SK-N-MC (cell line): Measurements from ENCODE around the gene C11orf21.

ENCODE experiments used
- DNase-seq: peaks from one replicate; pipeline ENCODE4 v3.0.0-alpha.2; 2011; ENCODE audit warnings: low read depth, low spot score
- H3K27ac ChIP-seq: fragments of 200-600 bp; sonication (generic); 2 replicates; pipeline ENCODE4 v1.5.1; 2016; ENCODE audit warnings: mixed run types
- H3K36me3 ChIP-seq: fragments of 200-600 bp; sonication (generic); 2 replicates; pipeline ENCODE4 v1.6.1; 2017; ENCODE audit warnings: antibody characterized with exemption, low read length, mixed read lengths; ENCODE audit not compliant: insufficient read depth
- H3K4me3 ChIP-seq: fragments of 200-600 bp; sonication (generic); 2 replicates; pipeline ENCODE4 v1.5.1; 2016
- H3K9ac ChIP-seq: fragments of 200-600 bp; sonication (generic); 2 replicates; pipeline ENCODE4 v1.8.0; 2017; ENCODE audit warnings: mixed run types, mixed read lengths; ENCODE audit not compliant: insufficient read length
- H3K9me3 ChIP-seq: fragments of 200-600 bp; sonication (generic); 2 replicates; pipeline ENCODE4 v1.6.1; 2017; ENCODE audit warnings: low read depth, mild to moderate bottlenecking, antibody characterized with exemption, low read length, moderate library complexity, mixed read lengths
- EZH2 ChIP-seq: fragments of 200-600 bp; sonication (generic); IDR thresholded peaks from one replicate; pipeline ENCODE4 v1.6.1; 2017; ENCODE audit warnings: antibody characterized with exemption
- FOXP2 ChIP-seq: optimal IDR thresholded peaks from 2 replicates; pipeline ENCODE3; 2011; ENCODE audit warnings: mild to moderate bottlenecking, moderate library complexity; ENCODE audit not compliant: insufficient read depth; ENCODE audit errors: extremely low read length, control extremely low read depth
- POLR2AphosphoS5 ChIP-seq: IDR thresholded peaks from 2 replicates; pipeline ENCODE4 v1.6.1; 2012; ENCODE audit warnings: mild to moderate bottlenecking, low read depth, low read length, borderline replicate concordance

The C11orf21 gene

DNA sequence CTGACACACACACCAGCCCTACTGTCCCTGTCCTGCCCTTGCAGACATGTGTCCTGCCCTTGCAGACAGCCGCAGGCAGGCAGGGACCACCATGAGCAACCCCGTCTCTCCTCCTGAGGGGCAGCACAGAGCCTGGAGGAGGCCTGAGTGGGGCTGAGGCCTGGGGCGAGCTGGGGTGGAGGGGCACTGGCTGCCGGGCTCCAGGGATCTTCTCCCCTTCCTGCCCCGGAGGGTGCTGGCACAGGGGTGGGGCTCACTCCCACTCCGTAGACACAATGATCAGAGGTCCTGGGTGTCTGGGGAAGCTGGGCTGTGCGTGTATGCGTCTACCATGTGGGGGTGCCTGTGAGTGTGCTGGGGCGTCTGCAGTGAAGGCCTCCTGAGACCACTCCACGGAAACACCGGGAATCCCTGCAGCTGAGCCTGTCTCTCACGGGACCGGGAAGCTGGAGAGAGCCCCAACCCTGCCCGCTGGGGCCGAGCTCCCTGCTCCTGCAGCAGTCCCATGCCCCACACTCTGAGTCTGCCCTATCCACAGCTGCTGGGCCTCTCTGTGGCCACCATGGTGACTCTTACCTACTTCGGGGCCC, 683 bp upstream of the C11orf21 start:
- H3K4me3 ChIP-seq: no peak overlapping the region
- DNase-seq: no peak
- no peaks in the 10 kb centered on the region for H3K36me3 ChIP-seq
- TF ChIP-seq FOXP2 (no peak), POLR2AphosphoS5 (no peak), EZH2 (no peak)
- no peak overlapping the region for H3K9ac ChIP-seq
- H3K9me3 ChIP-seq: no peaks in the 10 kb centered on the region
- H3K27ac ChIP-seq: no peak overlapping the region

DNA sequence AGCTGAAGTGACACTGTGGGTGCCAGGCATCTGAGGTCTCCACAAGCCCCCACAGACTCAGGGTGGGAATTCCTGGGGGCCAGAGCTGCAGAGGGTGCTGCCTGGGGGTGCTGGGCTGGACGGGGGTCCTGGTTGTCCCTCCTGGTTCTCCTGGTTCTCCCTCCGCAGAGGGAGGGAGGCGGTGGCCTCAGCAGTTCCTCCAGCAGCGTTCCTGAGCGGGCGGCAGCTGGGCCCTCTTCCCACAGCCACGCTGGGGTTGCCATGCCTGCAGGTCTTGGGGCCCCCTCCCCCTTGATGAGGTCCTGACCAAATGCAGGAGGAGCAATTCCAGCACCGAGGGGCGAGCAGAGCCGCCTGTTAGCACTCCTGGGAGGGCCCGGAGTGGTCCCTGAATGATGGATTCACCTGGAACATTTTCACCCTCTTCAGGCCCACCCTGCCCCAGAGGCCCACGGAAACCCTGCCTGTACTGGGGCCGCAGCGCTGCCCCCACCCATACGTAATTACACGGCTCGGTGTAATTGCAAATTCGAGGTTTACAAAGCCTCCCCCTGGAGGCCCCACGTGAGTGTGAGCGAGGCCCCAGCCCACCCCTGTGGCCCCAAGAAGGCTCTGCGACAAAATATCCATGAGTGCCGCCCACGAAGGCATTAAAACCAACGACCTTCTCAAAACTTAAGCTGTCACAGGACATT, 635 bp downstream of the C11orf21 start:
- Histone ChIP-seq H3K9me3 (no peaks in the 10 kb centered on the region), H3K36me3 (no peaks in the 10 kb centered on the region), H3K27ac (no peak overlapping the region), H3K4me3 (no peak overlapping the region), H3K9ac (no peak overlapping the region)
- TF ChIP-seq POLR2AphosphoS5 (no peak), EZH2 (no peak)
- DNase-seq: no peak

- H3K4me3 ChIP-seq: no peak overlapping the region
- H3K27ac ChIP-seq: no peak overlapping the region
- H3K9me3 ChIP-seq: no peaks in the 10 kb centered on the region
- H3K36me3 ChIP-seq: no peaks in the 10 kb centered on the region
- no peak for DNase-seq
- H3K9ac ChIP-seq: no peak overlapping the region
- TF ChIP-seq EZH2 (no peak), POLR2AphosphoS5 (no peak), FOXP2 (no peak)
Observed at GRCh38 chr11:2300290-2300935, 1.3 kb downstream of the C11orf21 start.

DNA sequence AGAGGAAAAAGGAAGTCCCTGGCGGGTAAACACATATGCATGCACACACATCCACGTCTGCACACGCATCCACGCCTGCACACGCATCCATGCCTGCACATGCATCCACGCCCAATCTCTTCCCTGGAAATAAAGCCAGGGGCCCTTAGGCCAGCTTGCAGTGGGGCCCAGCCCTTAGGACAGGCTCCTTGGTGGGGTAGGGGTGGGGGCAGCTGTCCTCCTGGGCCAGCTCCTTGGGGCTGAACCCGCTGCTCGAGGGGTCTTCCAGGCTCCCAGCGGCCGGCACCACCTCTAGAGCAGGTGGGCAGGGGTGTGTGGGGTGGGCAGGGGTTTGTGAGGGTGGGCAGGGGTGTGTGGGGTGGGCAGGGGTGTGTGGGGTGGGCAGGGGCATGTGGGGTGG, 1.9 kb downstream of the C11orf21 start:
- Histone ChIP-seq H3K4me3 (no peak overlapping the region), H3K27ac (no peak overlapping the region), H3K9me3 (no peaks in the 10 kb centered on the region), H3K9ac (no peak overlapping the region), H3K36me3 (no peaks in the 10 kb centered on the region)
- TF ChIP-seq POLR2AphosphoS5: no peak
- no peak for TF ChIP-seq EZH2
- TF ChIP-seq FOXP2: no peak
- no peak for DNase-seq

DNA sequence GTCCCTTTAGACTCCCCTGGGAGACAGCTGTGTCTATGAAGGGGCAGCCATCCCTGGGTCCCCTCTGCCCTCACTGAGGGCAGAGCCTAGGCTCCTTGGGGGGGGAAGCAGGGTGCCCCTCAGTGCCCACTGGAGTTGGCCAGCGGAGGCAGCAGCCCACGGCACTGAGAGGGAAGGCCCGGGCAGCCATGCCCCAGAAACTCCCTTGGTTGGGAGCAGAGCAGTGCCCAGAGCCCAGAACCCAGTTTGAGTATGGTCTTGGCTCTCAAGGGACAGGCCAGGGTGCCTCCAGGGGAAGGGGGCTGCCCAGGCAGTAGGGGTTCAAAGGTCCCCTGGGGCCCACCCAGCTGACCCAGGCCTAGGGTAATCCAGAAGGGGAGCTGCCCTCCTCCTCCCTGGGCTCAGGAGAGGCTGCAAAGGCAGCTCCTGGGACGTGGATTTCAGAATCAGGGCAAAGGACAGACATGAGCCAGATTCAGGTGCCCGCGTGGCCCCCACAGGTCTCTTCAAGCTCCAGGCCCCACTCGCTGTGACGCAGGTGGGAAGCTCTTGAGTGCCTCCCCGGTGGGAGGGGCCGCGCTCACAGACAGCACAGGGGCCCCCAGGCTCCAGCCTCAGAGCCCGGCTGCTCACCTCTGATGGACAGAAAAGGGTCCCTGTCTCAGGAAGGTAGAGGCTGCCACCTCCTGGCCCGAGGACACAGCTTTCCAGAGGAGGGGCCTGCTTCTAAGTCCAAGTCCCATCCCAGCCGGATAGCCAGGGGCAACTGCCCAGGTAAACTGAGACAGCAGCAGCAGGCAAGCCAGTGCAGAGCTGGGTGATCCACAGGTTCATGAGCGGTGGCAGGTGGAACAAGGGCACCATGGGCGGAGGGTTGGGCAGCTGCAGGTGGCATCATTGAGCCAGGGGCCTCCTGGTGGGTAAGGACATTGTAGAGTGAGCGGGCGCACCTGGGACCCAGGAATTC, 2.6 kb downstream of the C11orf21 start:
- Histone ChIP-seq H3K36me3 (no peaks in the 10 kb centered on the region), H3K27ac (no peak overlapping the region), H3K9ac (no peak overlapping the region), H3K4me3 (no peak overlapping the region), H3K9me3 (no peaks in the 10 kb centered on the region)
- TF ChIP-seq POLR2AphosphoS5 (no peak), FOXP2 (no peak), EZH2 (no peak)
- no peak for DNase-seq

- Histone ChIP-seq H3K4me3 (no peak overlapping the region), H3K9ac (no peak overlapping the region), H3K9me3 (no peaks in the 10 kb centered on the region), H3K27ac (no peak overlapping the region), H3K36me3 (no peaks in the 10 kb centered on the region)
- no peak for DNase-seq
- TF ChIP-seq POLR2AphosphoS5: no peak
- no peak for TF ChIP-seq EZH2
- TF ChIP-seq FOXP2: no peak
Observed at GRCh38 chr11:2298131-2298794, 3.5 kb downstream of the C11orf21 start.

- Histone ChIP-seq H3K4me3 (no peak overlapping the region), H3K36me3 (no peaks in the 10 kb centered on the region), H3K9ac (no peak overlapping the region), H3K27ac (no peak overlapping the region), H3K9me3 (no peaks in the 10 kb centered on the region)
- DNase-seq: no peak
- TF ChIP-seq EZH2 (no peak), FOXP2 (no peak), POLR2AphosphoS5 (no peak)
Observed at GRCh38 chr11:2297623-2298030, 4.1 kb downstream of the C11orf21 start.
